ENCODE data around the gene LITAFD.

DNA sequence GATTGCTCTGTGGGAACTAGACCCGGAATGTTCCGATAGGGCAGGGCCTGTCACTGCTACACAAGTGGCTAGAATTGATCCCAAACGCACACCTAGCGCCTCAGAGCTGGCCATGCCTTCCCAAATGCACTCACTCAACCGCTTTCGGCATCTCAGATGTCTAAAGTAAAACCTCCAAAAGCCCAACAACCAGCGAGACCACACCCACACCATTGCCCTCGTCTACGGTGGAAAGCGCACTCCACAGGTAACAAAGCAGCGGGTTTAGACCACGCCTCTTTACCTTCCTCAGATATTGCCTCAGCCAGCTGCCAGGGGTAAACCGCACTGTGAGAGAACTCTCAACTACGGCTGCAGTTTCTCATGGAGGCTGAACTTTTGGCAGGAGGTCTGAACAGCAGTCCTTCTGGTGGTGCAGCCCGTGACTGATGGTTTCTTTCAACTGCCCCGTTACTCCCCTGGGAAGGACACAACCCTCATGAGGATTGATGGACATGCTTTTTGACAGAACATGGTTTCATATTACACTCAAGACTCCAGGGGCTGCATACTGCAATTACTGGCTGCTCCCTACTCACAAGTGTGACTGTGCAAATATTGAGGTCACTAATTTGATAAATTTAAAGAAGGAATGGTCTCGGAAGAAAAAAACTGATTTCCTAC, 47.1 kb downstream of the LITAFD start:
- TF ChIP-seq, protein P1, sequence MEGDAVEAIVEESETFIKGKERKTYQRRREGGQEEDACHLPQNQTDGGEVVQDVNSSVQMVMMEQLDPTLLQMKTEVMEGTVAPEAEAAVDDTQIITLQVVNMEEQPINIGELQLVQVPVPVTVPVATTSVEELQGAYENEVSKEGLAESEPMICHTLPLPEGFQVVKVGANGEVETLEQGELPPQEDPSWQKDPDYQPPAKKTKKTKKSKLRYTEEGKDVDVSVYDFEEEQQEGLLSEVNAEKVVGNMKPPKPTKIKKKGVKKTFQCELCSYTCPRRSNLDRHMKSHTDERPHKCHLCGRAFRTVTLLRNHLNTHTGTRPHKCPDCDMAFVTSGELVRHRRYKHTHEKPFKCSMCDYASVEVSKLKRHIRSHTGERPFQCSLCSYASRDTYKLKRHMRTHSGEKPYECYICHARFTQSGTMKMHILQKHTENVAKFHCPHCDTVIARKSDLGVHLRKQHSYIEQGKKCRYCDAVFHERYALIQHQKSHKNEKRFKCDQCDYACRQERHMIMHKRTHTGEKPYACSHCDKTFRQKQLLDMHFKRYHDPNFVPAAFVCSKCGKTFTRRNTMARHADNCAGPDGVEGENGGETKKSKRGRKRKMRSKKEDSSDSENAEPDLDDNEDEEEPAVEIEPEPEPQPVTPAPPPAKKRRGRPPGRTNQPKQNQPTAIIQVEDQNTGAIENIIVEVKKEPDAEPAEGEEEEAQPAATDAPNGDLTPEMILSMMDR (IDR thresholded peaks at IDR 0.05) = no peak
- TF ChIP-seq GABPA (IDR thresholded peaks at IDR 0.05; ENCODE audit: low read depth) = no peak
- TF ChIP-seq FOXJ3 (CRISPR knock-in tag; IDR thresholded peaks at IDR 0.05) = no peak
- no peak for TF ChIP-seq SIN3A (IDR thresholded peaks at IDR 0.05; ENCODE audit: borderline replicate concordance, low read depth, low read length)
- TF ChIP-seq EP300 (IDR thresholded peaks at IDR 0.05; ENCODE audit: borderline replicate concordance in 1 of 2, low read depth in 1 of 2, low read length in 1 of 2) = no peak
- TF ChIP-seq, protein P2, sequence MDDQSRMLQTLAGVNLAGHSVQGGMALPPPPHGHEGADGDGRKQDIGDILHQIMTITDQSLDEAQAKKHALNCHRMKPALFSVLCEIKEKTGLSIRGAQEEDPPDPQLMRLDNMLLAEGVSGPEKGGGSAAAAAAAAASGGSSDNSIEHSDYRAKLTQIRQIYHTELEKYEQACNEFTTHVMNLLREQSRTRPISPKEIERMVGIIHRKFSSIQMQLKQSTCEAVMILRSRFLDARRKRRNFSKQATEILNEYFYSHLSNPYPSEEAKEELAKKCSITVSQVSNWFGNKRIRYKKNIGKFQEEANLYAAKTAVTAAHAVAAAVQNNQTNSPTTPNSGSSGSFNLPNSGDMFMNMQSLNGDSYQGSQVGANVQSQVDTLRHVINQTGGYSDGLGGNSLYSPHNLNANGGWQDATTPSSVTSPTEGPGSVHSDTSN (IDR thresholded peaks at IDR 0.05) = no peak
- TF ChIP-seq RAD21 (IDR thresholded peaks at IDR 0.05; ENCODE audit: low read length) = no peak
- TF ChIP-seq FOXM1 (IDR thresholded peaks at IDR 0.05; ENCODE audit: low read depth) = no peak
- TF ChIP-seq GATA2 (CRISPR knock-in tag; IDR thresholded peaks at IDR 0.05) = no peak
- TF ChIP-seq NFIC (IDR thresholded peaks at IDR 0.05; ENCODE audit: borderline replicate concordance) = no peak
- TF ChIP-seq YY1 (IDR thresholded peaks at IDR 0.05; ENCODE audit: low read depth) = no peak
- TF ChIP-seq POLR2AphosphoS5 (IDR thresholded peaks at IDR 0.05; ENCODE audit: low read depth, low read length) = no peak
